Measurements from ENCODE around the gene ARHGAP21. TPM values are rescaled to one million over a fixed set of nuclear protein-coding genes. Genes with fewer than 3 reads are reported as not detected.

ARHGAP21 gene
- total and polyA plus RNA-seq, 5 donors = 23.2 to 72.0 (median 56.2) TPM

- no peaks in the 10 kb centered on the region for H3K27me3 ChIP-seq (ENCODE audit: control insufficient read depth, insufficient read depth)
- no peak overlapping the region for H3K27ac ChIP-seq (ENCODE audit: low read length)
- DNase-seq (no peak), ATAC-seq (no peak)
- H3K4me3 ChIP-seq (ENCODE audit: low read length) = no peak overlapping the region
- peaks cover 4% of the 10 kb centered on the region for H3K4me1 ChIP-seq (ENCODE audit: control insufficient read depth, insufficient read depth, low read length)
- H3K9me3 ChIP-seq (ENCODE audit: control insufficient read depth, low read length) = no peaks in the 10 kb centered on the region
- intact Hi-C loops (cut with DNase I) = no loop called here
Observed at GRCh38 chr10:24683554-24683953, 40.1 kb downstream of the ARHGAP21 start.

DNA sequence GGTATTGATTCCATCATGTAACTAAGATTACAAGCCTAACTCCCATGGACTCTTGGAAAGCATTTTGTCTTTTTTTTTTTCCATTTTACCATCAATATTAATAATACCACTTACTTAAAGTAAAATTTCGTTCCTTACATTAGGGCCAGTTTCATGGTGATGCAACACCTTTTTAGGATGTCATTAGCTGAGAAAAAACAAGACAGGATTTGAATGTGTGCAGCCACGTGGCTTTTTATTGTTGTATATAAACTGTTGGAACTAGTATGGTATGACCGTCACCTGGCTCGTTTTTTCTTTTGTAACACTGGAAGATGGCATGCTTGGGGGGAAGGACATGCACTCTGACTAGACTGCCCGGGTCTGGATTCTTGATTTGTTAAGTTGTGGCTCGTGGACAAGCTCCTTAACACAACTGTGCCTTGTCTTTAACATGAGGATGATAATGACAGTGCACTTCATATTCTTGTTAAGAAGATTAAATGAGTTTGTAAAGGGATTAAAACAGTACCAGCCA, 42.1 kb downstream of the ARHGAP21 start:
- DNase-seq = no peak
- Histone ChIP-seq H3K4me1 (ENCODE audit: control insufficient read depth, insufficient read depth, low read length) (peaks cover 2% of the 10 kb centered on the region), H3K27me3 (ENCODE audit: control insufficient read depth, insufficient read depth) (no peaks in the 10 kb centered on the region), H3K9me3 (ENCODE audit: control insufficient read depth, low read length) (no peaks in the 10 kb centered on the region), H3K27ac (ENCODE audit: low read length) (no peak overlapping the region), H3K4me3 (ENCODE audit: low read length) (no peak overlapping the region)
- peak in 1 of 2 donors; percentile 37 for ATAC-seq
- 48% methylated on average over 6 of the region's 6 CpGs for WGBS
- intact Hi-C loops (cut with DNase I) = no loop called here

GRCh38 chr10:24680647-24681524, 42.8 kb downstream of the ARHGAP21 start:
- Histone ChIP-seq H3K9me3 (ENCODE audit: control insufficient read depth, low read length) (no peaks in the 10 kb centered on the region), H3K27ac (ENCODE audit: low read length) (no peak overlapping the region), H3K4me1 (ENCODE audit: control insufficient read depth, insufficient read depth, low read length) (peaks cover 1% of the 10 kb centered on the region), H3K27me3 (ENCODE audit: control insufficient read depth, insufficient read depth) (no peaks in the 10 kb centered on the region), H3K4me3 (ENCODE audit: low read length) (no peak overlapping the region)
- intact Hi-C loops (cut with DNase I) = no loop called here
- ATAC-seq (peak; percentile 45 to 58), DNase-seq (no peak)
- WGBS = 55% methylated on average over 3 of the region's 3 CpGs

DNA sequence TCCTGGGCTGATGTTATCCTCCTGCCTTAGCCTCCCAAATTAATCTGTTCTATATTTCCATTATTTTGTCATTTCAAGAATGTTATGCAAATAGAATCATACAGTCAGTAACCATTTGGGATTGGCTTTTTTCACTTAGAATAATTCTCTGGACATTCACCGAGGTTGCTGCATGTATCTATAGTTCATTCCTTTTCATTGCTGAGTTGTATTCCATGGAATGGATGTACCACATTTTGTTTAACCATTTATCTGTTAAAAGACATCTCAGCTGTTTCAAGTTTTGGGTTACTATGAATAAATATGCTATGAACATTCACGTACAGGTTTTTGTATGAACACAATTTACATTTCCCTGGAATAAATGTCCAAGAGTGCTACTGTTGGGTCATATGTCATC, 44.9 kb downstream of the ARHGAP21 start:
- peaks cover 1% of the 10 kb centered on the region for H3K4me1 ChIP-seq (ENCODE audit: control insufficient read depth, insufficient read depth, low read length)
- no peak overlapping the region for H3K4me3 ChIP-seq (ENCODE audit: low read length)
- H3K27ac ChIP-seq (ENCODE audit: low read length) = no peak overlapping the region
- 98% methylated on average over 2 of the region's 2 CpGs for WGBS
- intact Hi-C loops (cut with DNase I) = no loop called here
- no peaks in the 10 kb centered on the region for H3K9me3 ChIP-seq (ENCODE audit: control insufficient read depth, low read length)
- no peak for ATAC-seq
- H3K27me3 ChIP-seq (ENCODE audit: control insufficient read depth, insufficient read depth) = no peaks in the 10 kb centered on the region
- no peak for DNase-seq

- H3K4me1 ChIP-seq (ENCODE audit: control insufficient read depth, insufficient read depth, low read length) = peaks cover 1% of the 10 kb centered on the region
- WGBS = 97% methylated on average over 5 of the region's 5 CpGs
- H3K9me3 ChIP-seq (ENCODE audit: control insufficient read depth, low read length) = no peaks in the 10 kb centered on the region
- intact Hi-C loops (cut with DNase I) = no loop called here
- H3K27ac ChIP-seq (ENCODE audit: low read length) = no peak overlapping the region
- H3K4me3 ChIP-seq (ENCODE audit: low read length) = no peak overlapping the region
- no peak for ATAC-seq
- DNase-seq = no peak
- no peaks in the 10 kb centered on the region for H3K27me3 ChIP-seq (ENCODE audit: control insufficient read depth, insufficient read depth)
Observed at GRCh38 chr10:24674892-24675632, 48.6 kb downstream of the ARHGAP21 start.

DNA sequence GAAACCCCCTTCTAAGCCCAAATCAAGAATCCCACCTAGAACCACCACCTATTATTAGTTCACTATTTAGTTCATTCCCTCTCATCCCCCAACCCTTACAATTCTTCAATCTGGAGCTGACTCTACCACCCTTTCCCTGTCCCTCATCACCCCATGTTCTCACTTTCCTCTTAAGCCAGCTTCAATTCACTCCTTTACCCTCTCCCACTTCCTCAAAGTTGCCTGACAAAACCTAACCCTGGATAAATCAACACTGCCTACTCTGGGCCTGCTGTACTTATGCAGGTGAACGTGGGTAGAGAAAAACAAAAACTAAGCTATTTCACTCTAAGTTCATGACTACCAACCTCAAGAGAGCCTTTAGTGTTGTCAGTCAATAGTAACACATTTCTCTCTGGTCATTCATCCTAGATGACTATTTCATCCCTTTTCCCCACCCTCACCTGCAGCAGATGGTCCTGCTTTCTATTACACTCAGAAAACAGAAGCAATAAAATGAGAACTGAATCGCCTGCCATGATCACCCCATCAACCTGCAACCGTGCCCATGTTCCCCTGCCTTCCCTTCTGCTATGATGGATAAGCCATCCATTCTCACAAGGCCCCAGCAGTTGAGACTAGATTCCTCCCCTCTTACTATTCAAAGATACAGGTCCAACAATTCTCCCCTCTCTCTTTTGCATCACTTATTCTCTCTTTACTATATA, 52.6 kb downstream of the ARHGAP21 start:
- Histone ChIP-seq H3K27me3 (ENCODE audit: control insufficient read depth, insufficient read depth) (no peaks in the 10 kb centered on the region), H3K4me3 (ENCODE audit: low read length) (no peak overlapping the region), H3K27ac (ENCODE audit: low read length) (no peak overlapping the region), H3K4me1 (ENCODE audit: control insufficient read depth, insufficient read depth, low read length) (no peaks in the 10 kb centered on the region), H3K9me3 (ENCODE audit: control insufficient read depth, low read length) (no peaks in the 10 kb centered on the region)
- no peak for DNase-seq
- intact Hi-C loops (cut with DNase I) = no loop called here
- no peak for ATAC-seq
- WGBS = 91% methylated on average over 3 of the region's 3 CpGs

GRCh38 chr10:24669285-24669852, 54.3 kb downstream of the ARHGAP21 start:
- WGBS = 70% methylated on average over 6 of the region's 6 CpGs
- intact Hi-C loops (cut with DNase I) = no loop called here
- ATAC-seq = peak in 1 of 2 donors; percentile 22

DNA sequence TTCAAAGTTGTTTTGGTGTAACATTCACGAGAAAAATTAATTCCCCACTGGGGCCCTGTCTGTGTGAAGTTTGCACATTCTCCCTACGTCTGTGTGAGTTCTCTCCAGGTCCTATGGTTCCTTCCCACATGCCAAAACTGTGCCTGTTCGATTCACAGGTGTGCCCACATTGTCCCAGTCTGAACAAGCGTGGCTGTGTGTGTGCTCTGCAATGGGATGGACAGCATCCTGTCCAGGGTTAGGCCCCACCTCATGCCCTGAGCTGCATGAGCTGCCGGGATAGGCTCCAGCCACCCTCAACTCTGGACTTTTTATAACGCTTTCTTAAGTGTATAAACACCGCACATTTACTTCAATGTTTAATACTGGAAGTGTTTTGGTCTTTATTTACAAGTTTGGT, 55.4 kb downstream of the ARHGAP21 start:
- no peaks in the 10 kb centered on the region for H3K9me3 ChIP-seq (ENCODE audit: control insufficient read depth, low read length)
- no peaks in the 10 kb centered on the region for H3K27me3 ChIP-seq (ENCODE audit: control insufficient read depth, insufficient read depth)
- intact Hi-C loops (cut with DNase I) = no loop called here
- ATAC-seq (peak in 1 of 2 donors; percentile 33), DNase-seq (no peak)
- 90% methylated on average over 7 of the region's 7 CpGs for WGBS
- H3K4me1 ChIP-seq (ENCODE audit: control insufficient read depth, insufficient read depth, low read length) = peaks cover 2% of the 10 kb centered on the region
- no peak overlapping the region for H3K27ac ChIP-seq (ENCODE audit: low read length)
- no peak overlapping the region for H3K4me3 ChIP-seq (ENCODE audit: low read length)

More at GRCh38 chr10:24669285-24669852, 54.3 kb downstream of the ARHGAP21 start:
- Histone ChIP-seq H3K9me3 (ENCODE audit: control insufficient read depth, low read length) (no peaks in the 10 kb centered on the region), H3K27me3 (ENCODE audit: control insufficient read depth, insufficient read depth) (no peaks in the 10 kb centered on the region), H3K4me3 (ENCODE audit: low read length) (no peak overlapping the region), H3K27ac (ENCODE audit: low read length) (no peak overlapping the region), H3K4me1 (ENCODE audit: control insufficient read depth, insufficient read depth, low read length) (peaks cover 2% of the 10 kb centered on the region)
- DNase-seq = no peak

GRCh38 chr10:24664991-24665390, 58.7 kb downstream of the ARHGAP21 start:
- Histone ChIP-seq H3K4me1 (ENCODE audit: control insufficient read depth, insufficient read depth, low read length) (peaks cover 2% of the 10 kb centered on the region), H3K4me3 (ENCODE audit: low read length) (no peak overlapping the region), H3K27me3 (ENCODE audit: control insufficient read depth, insufficient read depth) (no peaks in the 10 kb centered on the region), H3K27ac (ENCODE audit: low read length) (no peak overlapping the region), H3K9me3 (ENCODE audit: control insufficient read depth, low read length) (no peaks in the 10 kb centered on the region)
- WGBS = 52% methylated on average over 1 of the region's 1 CpG
- DNase-seq = no peak
- no peak for ATAC-seq
- intact Hi-C loops (cut with DNase I) = no loop called here

GRCh38 chr10:24661376-24661775, 62.3 kb downstream of the ARHGAP21 start:
- ATAC-seq = no peak
- Histone ChIP-seq H3K4me3 (ENCODE audit: low read length) (no peak overlapping the region), H3K27ac (ENCODE audit: low read length) (no peak overlapping the region), H3K27me3 (ENCODE audit: control insufficient read depth, insufficient read depth) (no peaks in the 10 kb centered on the region), H3K4me1 (ENCODE audit: control insufficient read depth, insufficient read depth, low read length) (peaks cover 2% of the 10 kb centered on the region), H3K9me3 (ENCODE audit: control insufficient read depth, low read length) (no peaks in the 10 kb centered on the region)
- no peak for DNase-seq
- WGBS = 66% methylated on average over 2 of the region's 2 CpGs
- intact Hi-C loops (cut with DNase I) = no loop called here

Data from right cardiac atrium (tissue), 5 donors.